GM12874 (cell line): ENCODE data around the gene GYPC.

Experiments used
- CTCF ChIP-seq: IDR thresholded peaks from 2 replicates; pipeline ENCODE4 v1.5.1; 2011; ENCODE audit warnings: low read depth, mild to moderate bottlenecking, control low read depth, low read length, moderate library complexity; ENCODE audit not compliant: insufficient read depth

The GYPC gene

DNA sequence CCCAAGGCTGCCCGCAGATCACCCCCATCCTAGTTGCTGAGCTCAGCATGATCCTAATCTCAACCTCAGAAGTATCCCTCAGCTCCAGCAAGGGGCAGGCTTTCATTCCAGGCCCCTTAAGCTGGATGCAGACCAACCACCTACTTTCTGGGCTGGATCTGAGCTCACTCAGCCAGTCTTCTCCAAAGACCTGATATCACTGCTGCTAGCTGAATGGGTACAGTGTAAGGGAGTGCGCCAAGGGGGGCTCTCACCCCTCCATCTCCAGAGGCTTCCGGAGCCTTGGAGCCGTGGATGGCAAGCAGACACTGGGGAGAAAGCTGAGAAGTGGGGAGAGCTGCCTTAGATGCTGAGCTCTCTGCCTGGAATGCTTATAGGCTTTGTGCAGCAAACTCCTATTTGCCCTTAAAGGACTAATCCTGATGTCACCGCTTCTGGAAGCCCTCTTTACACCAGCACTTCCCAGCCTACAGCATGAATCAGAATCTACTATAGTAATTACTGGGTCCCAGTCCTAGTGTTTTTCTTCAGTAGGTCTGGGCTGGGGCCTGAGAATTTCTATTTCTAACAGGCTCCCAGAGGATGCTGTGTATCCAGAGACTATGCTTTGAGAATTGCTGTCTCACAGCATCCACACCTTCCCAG lies 31.0 kb downstream of the GYPC start:
- no peak for TF ChIP-seq CTCF

- no peak for TF ChIP-seq CTCF
Measured at GRCh38 chr2:126687503-126687902, 31.5 kb downstream of the GYPC start.

- TF ChIP-seq CTCF, result no peak
Measured at GRCh38 chr2:126696644-126697520, 40.9 kb downstream of the GYPC start.

- no peak for TF ChIP-seq CTCF
Measured at GRCh38 chr2:126698376-126698775, 42.4 kb downstream of the GYPC start.

- no peak for TF ChIP-seq CTCF
Measured at GRCh38 chr2:126699018-126699417, 43.1 kb downstream of the GYPC start.

DNA sequence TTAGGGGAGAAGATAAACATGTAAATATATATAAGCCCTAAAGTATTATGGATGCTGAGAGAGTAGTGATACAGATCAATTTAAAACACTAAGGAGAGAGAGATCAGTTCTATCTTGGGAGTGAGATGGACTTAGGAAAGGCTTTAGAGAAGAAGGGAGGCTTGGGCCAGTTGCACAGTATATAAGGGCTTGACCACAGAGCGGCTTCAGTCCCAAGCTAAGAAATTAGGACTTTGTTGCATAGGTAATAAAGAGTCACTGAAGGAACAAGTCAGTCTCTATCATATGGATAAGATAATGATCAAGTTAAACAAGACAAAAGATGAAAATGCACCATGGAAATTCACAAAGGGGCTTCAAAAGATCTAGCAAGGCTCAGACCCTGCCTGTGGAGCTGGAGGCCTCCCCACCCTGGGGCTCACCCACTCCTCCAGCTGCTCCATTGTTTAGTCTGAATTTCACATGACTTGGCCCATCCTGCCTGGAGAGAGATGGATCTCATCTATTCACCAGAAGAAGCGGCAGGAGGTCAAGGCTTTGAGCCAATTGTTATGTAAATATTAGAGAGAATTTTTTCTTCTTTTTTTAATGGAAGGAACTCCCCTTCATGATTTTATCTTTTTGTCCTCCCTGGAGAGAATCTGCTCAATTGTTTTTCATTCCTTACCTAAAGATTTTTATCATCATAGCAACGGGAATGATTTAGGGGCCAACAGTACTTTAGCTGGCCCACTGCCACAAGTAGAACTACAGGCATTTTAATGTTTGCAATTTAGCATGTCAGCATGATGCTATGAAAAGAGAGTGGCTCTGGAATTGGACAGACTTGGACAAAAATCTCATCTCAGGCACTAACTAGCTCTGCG lies 44.0 kb downstream of the GYPC start:
- no peak for TF ChIP-seq CTCF

DNA sequence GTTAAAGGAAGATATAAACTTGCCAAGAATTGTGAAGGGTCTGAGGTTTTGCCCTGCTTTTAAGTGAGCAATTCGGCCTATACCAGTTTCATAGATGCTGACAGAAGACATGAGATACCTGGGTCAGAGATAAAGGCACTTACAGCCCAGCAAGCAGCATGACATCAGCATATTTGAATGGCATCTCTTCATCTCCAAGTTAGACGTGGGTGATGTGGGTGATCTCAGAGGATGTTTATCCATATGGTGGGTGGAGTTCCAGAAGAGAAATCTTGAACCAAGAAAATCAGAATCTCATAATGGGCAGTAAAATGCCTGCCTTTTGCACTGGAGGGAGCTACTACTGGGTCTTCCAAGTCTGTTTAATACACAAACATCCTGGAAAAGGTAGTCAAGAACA lies 44.7 kb downstream of the GYPC start:
- TF ChIP-seq CTCF, result no peak
